CD4-positive, alpha-beta memory T cell (primary cell): Measurements from ENCODE around the gene PYY. TPM values are rescaled to one million over a fixed set of nuclear protein-coding genes. Genes with fewer than 3 reads are reported as not detected.
"Not testable (repeated sequence)": the region's sequence is repeated elsewhere in the genome, so short reads cannot be mapped to it uniquely, and the experiment has no call there.

Source experiments
- CTCF ChIA-PET: fragments of 350-600 bp; sonication (Branson Sonifier 250); formaldehyde crosslinking; loops from one replicate; lab custom pipeline; 2021; ENCODE audit warnings: inconsistent platforms; ENCODE audit not compliant: partially characterized antibody; lab: Charles Lee
- POLR2A ChIA-PET: fragments of 350-600 bp; sonication (Branson Sonifier 250); formaldehyde crosslinking; loops from one replicate; lab custom pipeline; 2021; ENCODE audit not compliant: partially characterized antibody; lab: Charles Lee
- DNase-seq, 5 donors: peaks; one replicate each; pipeline versions ENCODE4 v3.0.0 to v3.0.0-alpha.2; 2020 to 2022; ENCODE audit warnings: mixed read lengths in 1 of 5
- H3K27ac ChIP-seq: one replicate; pipeline ENCODE4 v1.7.0; 2013; ENCODE audit warnings: low read depth, low read length
- H3K27me3 ChIP-seq: 2 replicates; pipeline ENCODE4 v1.7.0; 2013; ENCODE audit warnings: mild to moderate bottlenecking, low read length, moderate library complexity; ENCODE audit not compliant: insufficient read depth
- H3K36me3 ChIP-seq: 2 replicates; pipeline ENCODE4 v1.7.0; 2013; ENCODE audit warnings: mild to moderate bottlenecking, low read length, moderate library complexity; ENCODE audit not compliant: insufficient read depth
- H3K4me1 ChIP-seq: 2 replicates; pipeline ENCODE4 v1.7.0; 2013; ENCODE audit warnings: mild to moderate bottlenecking, low read length, moderate library complexity; ENCODE audit not compliant: insufficient read depth
- H3K4me3 ChIP-seq, 2 donors: one replicate each; pipeline ENCODE4 v1.7.0; 2013; ENCODE audit warnings: low read length in 2 of 2, mild to moderate bottlenecking in 1 of 2
- H3K9me3 ChIP-seq, 2 donors: one replicate each; pipeline ENCODE4 v1.7.0; 2013; ENCODE audit warnings: low read length in 2 of 2, control low read depth in 1 of 2; ENCODE audit not compliant: control insufficient read depth in 1 of 2
- H3K27ac Mint-ChIP-seq, 7 donors: one replicate each; pipeline ENCODE4 v1.8.0; 2020 to 2021; ENCODE audit warnings: mixed read lengths in 7 of 7, mild to moderate bottlenecking in 6 of 7, inconsistent platforms in 3 of 7, moderate library complexity in 3 of 7
- H3K27me3 Mint-ChIP-seq, 2 donors: one replicate each; pipeline ENCODE4 v1.8.0; 2020 to 2021; ENCODE audit warnings: mixed read lengths in 2 of 2
- H3K36me3 Mint-ChIP-seq, 2 donors: one replicate each; pipeline ENCODE4 v1.8.0; 2020 to 2021; ENCODE audit warnings: mixed read lengths in 2 of 2, inconsistent platforms in 1 of 2, mild to moderate bottlenecking in 1 of 2
- H3K4me1 Mint-ChIP-seq, 4 donors: one replicate each; pipeline ENCODE4 v1.8.0; 2020 to 2021; ENCODE audit warnings: mixed read lengths in 4 of 4, mild to moderate bottlenecking in 1 of 4
- H3K4me3 Mint-ChIP-seq, 8 donors: one replicate each; pipeline ENCODE4 v1.8.0; 2020 to 2021; ENCODE audit warnings: mixed read lengths in 8 of 8, mild to moderate bottlenecking in 7 of 8, moderate library complexity in 6 of 8, inconsistent platforms in 3 of 8
- H3K9me3 Mint-ChIP-seq, 8 donors: one replicate each; pipeline ENCODE4 v1.8.0; 2020 to 2021; ENCODE audit warnings: mixed read lengths in 8 of 8, mild to moderate bottlenecking in 5 of 8, inconsistent platforms in 3 of 8, moderate library complexity in 1 of 8
- intact Hi-C: fragments of 100-400 bp; cut with micrococcal nuclease; formaldehyde crosslinking; loops from one replicate; pipeline ENCODE4 v1.15.1; 2023
- polyA plus RNA-seq, 2 donors: library from polyadenylated mRNA; unstranded; fragments of 300-500 nt; fragmentation: Illumina TruSeq; gene quantifications; one replicate each; pipeline ENCODE4 v1.2.3, GENCODE V29; 2021
- total RNA-seq, 2 experiments: library from RNA; stranded (reverse); gene quantifications; one replicate each; pipeline ENCODE4 v1.2.3, GENCODE V29; 2021

PYY gene
- total and polyA plus RNA-seq, 4 experiments from 2014 or later, result not detected

GRCh38 chr17:43945074-43945829 lies 8.5 kb downstream of the PYY start:
- Histone ChIP-seq H3K27me3 (no peaks in the 10 kb centered on the region), H3K4me1 (no peaks in the 10 kb centered on the region), H3K36me3 (no peaks in the 10 kb centered on the region), H3K27ac (no peak overlapping the region), H3K9me3 (no peaks in the 10 kb centered on the region), H3K4me3 (no peak overlapping the region)
- intact Hi-C loops, result no loop called here
- DNase-seq, result no peak
- Mint-ChIP-seq H3K36me3 (no peaks in the 10 kb centered on the region), H3K27ac (no peak overlapping the region), H3K9me3 (no peaks in the 10 kb centered on the region), H3K27me3 (peaks cover 4 to 14% of the 10 kb centered on the region in 2 donors), H3K4me1 (peaks cover 0 to 1% (median 0%) of the 10 kb centered on the region in 4 donors), H3K4me3 (no peak overlapping the region)
- CTCF ChIA-PET, result interaction anchor here (1.1 to 5.9 kb wide), 12 partner anchors 8 to 107 kb away, joined by 3 to 120 read pairs (median 6); partner anchors contain the start of gene MPP2
- POLR2A ChIA-PET, result no interaction called here

GRCh38 chr17:43942051-43942685 lies 11.6 kb downstream of the PYY start, which contains the start of gene PPY:
Gene PPY (minus strand): TSS chr17:43942476. CDS start chr17:43941654, 822 bp downstream.
- ChIA-PET POLR2A (no interaction called here), CTCF (interaction anchor here (0.7 to 5.9 kb wide), 7 partner anchors 12 to 412 kb away, joined by 3 to 120 read pairs (median 10); no protein-coding TSS in a partner anchor)
- peaks cover 1 to 8% (median 4%) of the 10 kb centered on the region in 4 donors for H3K4me1 Mint-ChIP-seq
- H3K4me3 ChIP-seq, result no peak within 1 kb of the TSS
- H3K27me3 ChIP-seq, result no peaks in the 10 kb centered on the region
- intact Hi-C loops, result loop anchor here (5.0 kb wide), 1 partner anchor 180 kb away; the partner anchor contains the start of gene HDAC5
- H3K36me3 ChIP-seq, result no peaks in the 10 kb centered on the region
- peaks cover 4 to 10% of the 10 kb centered on the region in 2 donors for H3K27me3 Mint-ChIP-seq
- H3K9me3 ChIP-seq, result no peaks in the 10 kb centered on the region
- no peak for DNase-seq
- no peaks in the 10 kb centered on the region for H3K9me3 Mint-ChIP-seq
- H3K4me1 ChIP-seq, result peaks cover 4% of the 10 kb centered on the region
- no peak within 1 kb of the TSS for H3K27ac Mint-ChIP-seq
- no peak within 1 kb of the TSS for H3K4me3 Mint-ChIP-seq
- no peak within 1 kb of the TSS for H3K27ac ChIP-seq
- no peaks in the 10 kb centered on the region for H3K36me3 Mint-ChIP-seq

DNA sequence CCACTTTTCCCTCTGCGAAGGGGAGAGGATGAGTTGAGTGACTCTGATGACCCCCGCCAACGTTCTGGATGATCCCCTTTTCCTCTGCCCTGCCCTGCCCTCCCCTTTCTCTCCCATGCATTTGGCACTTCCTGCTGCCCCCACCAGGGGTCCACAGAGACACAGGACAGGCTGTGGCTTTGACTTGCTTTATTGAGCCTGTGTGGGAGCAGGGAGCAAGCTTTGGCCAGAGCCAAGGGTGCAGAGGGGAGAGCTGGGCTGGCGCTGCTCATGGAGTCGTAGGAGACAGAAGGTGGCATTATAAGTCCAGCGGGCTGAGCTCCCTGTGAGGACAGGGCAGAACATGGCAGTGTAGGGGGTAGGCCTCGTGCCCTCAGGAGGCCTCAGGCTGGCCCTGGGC lies 13.1 kb downstream of the PYY start:
- H3K4me3 Mint-ChIP-seq, result no peak overlapping the region
- POLR2A ChIA-PET, result no interaction called here
- CTCF ChIA-PET, result interaction anchor here (1.3 to 1.9 kb wide), 2 partner anchors 12 to 62 kb away, joined by 4 to 5 read pairs; no protein-coding TSS in a partner anchor

GRCh38 chr17:43939886-43940285 lies 13.9 kb downstream of the PYY start:
- H3K27ac ChIP-seq, result no peak overlapping the region

More for the DNA sequence above, 13.1 kb downstream of the PYY start:
- Histone ChIP-seq H3K4me1 (peaks cover 4% of the 10 kb centered on the region), H3K36me3 (no peaks in the 10 kb centered on the region), H3K9me3 (no peaks in the 10 kb centered on the region), H3K27ac (no peak overlapping the region), H3K27me3 (no peaks in the 10 kb centered on the region), H3K4me3 (no peak overlapping the region)
- intact Hi-C loops, result loop anchor here (5.0 kb wide), 1 partner anchor 182 kb away; the partner anchor contains the start of gene HDAC5
- DNase-seq, result no peak
- Mint-ChIP-seq H3K36me3 (no peaks in the 10 kb centered on the region), H3K4me1 (peaks cover 1 to 9% (median 4%) of the 10 kb centered on the region in 4 donors), H3K27me3 (peaks cover 4 to 7% of the 10 kb centered on the region in 2 donors), H3K27ac (no peak overlapping the region), H3K9me3 (no peaks in the 10 kb centered on the region)

DNA sequence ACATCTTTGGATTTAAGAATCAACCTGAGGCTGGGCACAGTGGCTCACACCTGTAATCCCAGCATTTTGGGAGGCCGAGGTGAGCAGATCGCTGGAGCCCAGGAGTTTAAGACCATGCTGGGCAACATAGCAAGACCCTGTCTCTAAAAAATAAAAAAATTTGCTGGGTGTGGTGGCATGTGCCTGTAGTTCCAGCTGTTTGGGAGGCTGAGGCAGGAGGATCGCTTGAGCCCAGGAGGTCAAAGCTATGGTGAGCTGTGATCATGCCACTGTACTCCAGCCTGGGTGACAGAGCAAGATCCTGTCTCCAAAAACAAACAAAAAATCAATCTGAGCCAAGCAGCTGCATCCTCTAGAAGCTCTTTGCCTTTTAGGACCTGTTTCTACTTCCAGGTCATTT lies 14.3 kb downstream of the PYY start:
- H3K4me3 ChIP-seq, H3K9me3 ChIP-seq, H3K4me1 ChIP-seq, POLR2A ChIA-PET, DNase-seq, H3K4me1 Mint-ChIP-seq, H3K27me3 Mint-ChIP-seq, H3K36me3 Mint-ChIP-seq, H3K36me3 ChIP-seq, H3K27ac ChIP-seq, H3K27me3 ChIP-seq, intact Hi-C loops, H3K9me3 Mint-ChIP-seq: not testable (repeated sequence)
- H3K27ac Mint-ChIP-seq, result peak overlapping the region in 2 of 7 donors; percentile 13 to 41
- peak overlapping the region in 4 of 8 donors; percentile 12 to 54 (median 38) for H3K4me3 Mint-ChIP-seq
- CTCF ChIA-PET, result interaction anchor here (0.6 to 2.9 kb wide), 4 partner anchors 22 to 103 kb away, joined by 3 to 17 read pairs (median 4); no protein-coding TSS in a partner anchor

More at GRCh38 chr17:43939886-43940285, 13.9 kb downstream of the PYY start:
- H3K36me3 ChIP-seq, result no peaks in the 10 kb centered on the region
- ChIA-PET CTCF (interaction anchor here (1.0 to 2.9 kb wide), 4 partner anchors 12 to 103 kb away, joined by 3 to 17 read pairs (median 4); no protein-coding TSS in a partner anchor), POLR2A (no interaction called here)
- no peaks in the 10 kb centered on the region for H3K9me3 ChIP-seq
- Mint-ChIP-seq H3K27ac (peak overlapping the region in 1 of 7 donors; percentile 13), H3K9me3 (no peaks in the 10 kb centered on the region), H3K4me3 (no peak overlapping the region), H3K4me1 (peaks cover 1 to 9% (median 4%) of the 10 kb centered on the region in 4 donors), H3K27me3 (peaks cover 4 to 7% of the 10 kb centered on the region in 2 donors), H3K36me3 (no peaks in the 10 kb centered on the region)
- intact Hi-C loops, result loop anchor here (5.0 kb wide), 1 partner anchor 182 kb away; the partner anchor contains the start of gene HDAC5
- H3K4me1 ChIP-seq, result peaks cover 4% of the 10 kb centered on the region
- H3K27me3 ChIP-seq, result no peaks in the 10 kb centered on the region
- DNase-seq, result no peak
- H3K4me3 ChIP-seq, result no peak overlapping the region

DNA sequence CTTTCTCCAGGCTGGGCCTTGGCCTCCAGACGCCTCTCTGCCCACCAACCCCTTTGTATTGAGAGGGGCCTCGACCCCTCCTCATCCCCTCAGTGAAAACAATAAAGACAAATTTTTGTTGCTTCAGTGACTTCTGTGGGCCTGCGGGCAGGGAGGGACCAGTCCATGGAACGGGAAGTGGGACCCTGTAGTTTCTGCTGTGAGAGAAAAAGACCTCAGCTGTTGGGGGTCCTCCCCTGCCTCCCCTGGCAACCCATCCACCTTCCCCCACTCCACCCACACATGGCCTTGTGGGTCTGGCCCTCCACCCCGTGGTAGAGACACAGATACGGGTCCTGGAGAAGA lies 14.9 kb downstream of the PYY start:
- POLR2A ChIA-PET, result no interaction called here
- H3K4me1 Mint-ChIP-seq, result peaks cover 1 to 9% (median 3%) of the 10 kb centered on the region in 4 donors
- DNase-seq, result no peak
- H3K27me3 Mint-ChIP-seq, result peaks cover 2 to 4% of the 10 kb centered on the region in 2 donors
- H3K36me3 Mint-ChIP-seq, result no peaks in the 10 kb centered on the region
- CTCF ChIA-PET, result interaction anchor here (1.0 to 2.9 kb wide), 3 partner anchors 29 to 104 kb away, joined by 3 to 17 read pairs (median 9); no protein-coding TSS in a partner anchor
- H3K4me3 Mint-ChIP-seq, result peak overlapping the region in 3 of 8 donors; percentile 20 to 44 (median 26)
- Histone ChIP-seq H3K9me3 (no peaks in the 10 kb centered on the region), H3K36me3 (no peaks in the 10 kb centered on the region), H3K27ac (no peak overlapping the region), H3K4me3 (no peak overlapping the region), H3K27me3 (no peaks in the 10 kb centered on the region), H3K4me1 (peaks cover 4% of the 10 kb centered on the region)
- no peak overlapping the region for H3K27ac Mint-ChIP-seq
- intact Hi-C loops, result no loop called here
- no peaks in the 10 kb centered on the region for H3K9me3 Mint-ChIP-seq
